ENCODE measurements around the gene CTNNAL1.
"Not testable (repeated sequence)": the region's sequence is repeated elsewhere in the genome, so short reads cannot be mapped to it uniquely, and the experiment has no call there.

- TF ChIP-seq, protein P1, sequence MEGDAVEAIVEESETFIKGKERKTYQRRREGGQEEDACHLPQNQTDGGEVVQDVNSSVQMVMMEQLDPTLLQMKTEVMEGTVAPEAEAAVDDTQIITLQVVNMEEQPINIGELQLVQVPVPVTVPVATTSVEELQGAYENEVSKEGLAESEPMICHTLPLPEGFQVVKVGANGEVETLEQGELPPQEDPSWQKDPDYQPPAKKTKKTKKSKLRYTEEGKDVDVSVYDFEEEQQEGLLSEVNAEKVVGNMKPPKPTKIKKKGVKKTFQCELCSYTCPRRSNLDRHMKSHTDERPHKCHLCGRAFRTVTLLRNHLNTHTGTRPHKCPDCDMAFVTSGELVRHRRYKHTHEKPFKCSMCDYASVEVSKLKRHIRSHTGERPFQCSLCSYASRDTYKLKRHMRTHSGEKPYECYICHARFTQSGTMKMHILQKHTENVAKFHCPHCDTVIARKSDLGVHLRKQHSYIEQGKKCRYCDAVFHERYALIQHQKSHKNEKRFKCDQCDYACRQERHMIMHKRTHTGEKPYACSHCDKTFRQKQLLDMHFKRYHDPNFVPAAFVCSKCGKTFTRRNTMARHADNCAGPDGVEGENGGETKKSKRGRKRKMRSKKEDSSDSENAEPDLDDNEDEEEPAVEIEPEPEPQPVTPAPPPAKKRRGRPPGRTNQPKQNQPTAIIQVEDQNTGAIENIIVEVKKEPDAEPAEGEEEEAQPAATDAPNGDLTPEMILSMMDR (IDR thresholded peaks at IDR 0.05): not testable (repeated sequence)
- TF ChIP-seq POLR2A (IDR thresholded peaks at IDR 0.05; ENCODE audit: low read depth); POLR2AphosphoS5 (IDR thresholded peaks at IDR 0.05); EP300 (IDR thresholded peaks at IDR 0.05): not testable (repeated sequence)
Measured at GRCh38 chr9:108920401-108920800, 92.9 kb downstream of the CTNNAL1 start.

Measured in esophagus muscularis mucosa (tissue), 4 donors.